Measurements from ENCODE around the gene UGT1A9. TPM values are rescaled to one million over a fixed set of nuclear protein-coding genes. Genes with fewer than 3 reads are reported as not detected.
"Not testable (repeated sequence)": the region's sequence is repeated elsewhere in the genome, so short reads cannot be mapped to it uniquely, and the experiment has no call there.

The UGT1A9 gene
- total RNA-seq, 4 donors from 2014 or later, result not detected

- no peaks in the 10 kb centered on the region for H3K27me3 ChIP-seq
- H3K27ac ChIP-seq, result no peak overlapping the region
- no peaks in the 10 kb centered on the region for H3K4me1 ChIP-seq
- H3K4me3 ChIP-seq, result no peak overlapping the region
- no peaks in the 10 kb centered on the region for H3K9me3 ChIP-seq
- H3K36me3 ChIP-seq, result no peaks in the 10 kb centered on the region
- no peak for DNase-seq
- intact Hi-C loops (cut with DNase I; ENCODE audit: low total_unique reads), result no loop called here
- TF ChIP-seq CTCF (IDR thresholded peaks at IDR 0.05), result no peak
- no peak for TF ChIP-seq POLR2A (IDR thresholded peaks at IDR 0.05)
Measured at GRCh38 chr2:233698740-233699139, 27.0 kb downstream of the UGT1A9 start.

- intact Hi-C loops (cut with DNase I; ENCODE audit: low total_unique reads), result no loop called here
- no peaks in the 10 kb centered on the region for H3K9me3 ChIP-seq
- no peak for DNase-seq
Measured at GRCh38 chr2:233699424-233700027, 27.8 kb downstream of the UGT1A9 start.

GRCh38 chr2:233700028-233700635, 28.4 kb downstream of the UGT1A9 start:
- intact Hi-C loops (cut with DNase I; ENCODE audit: low total_unique reads), result no loop called here
- Histone ChIP-seq H3K27me3 (no peaks in the 10 kb centered on the region), H3K27ac (no peak overlapping the region), H3K4me3 (no peak overlapping the region), H3K9me3 (no peaks in the 10 kb centered on the region), H3K4me1 (no peaks in the 10 kb centered on the region), H3K36me3 (no peaks in the 10 kb centered on the region)
- TF ChIP-seq CTCF (IDR thresholded peaks at IDR 0.05) (no peak), POLR2A (IDR thresholded peaks at IDR 0.05) (no peak)
- no peak for DNase-seq

More at GRCh38 chr2:233699424-233700027, 27.8 kb downstream of the UGT1A9 start:
- Histone ChIP-seq H3K36me3 (no peaks in the 10 kb centered on the region), H3K4me1 (no peaks in the 10 kb centered on the region), H3K27ac (no peak overlapping the region), H3K27me3 (no peaks in the 10 kb centered on the region), H3K4me3 (no peak overlapping the region)
- no peak for TF ChIP-seq CTCF (IDR thresholded peaks at IDR 0.05)
- no peak for TF ChIP-seq POLR2A (IDR thresholded peaks at IDR 0.05)

GRCh38 chr2:233700842-233701241, 29.1 kb downstream of the UGT1A9 start:
- H3K4me3 ChIP-seq; H3K27ac ChIP-seq; H3K27me3 ChIP-seq; DNase-seq; H3K4me1 ChIP-seq; intact Hi-C loops (cut with DNase I; ENCODE audit: low total_unique reads); H3K36me3 ChIP-seq; H3K9me3 ChIP-seq: not testable (repeated sequence)

- Histone ChIP-seq H3K27ac (no peak overlapping the region), H3K4me3 (no peak overlapping the region), H3K36me3 (no peaks in the 10 kb centered on the region), H3K27me3 (no peaks in the 10 kb centered on the region), H3K9me3 (no peaks in the 10 kb centered on the region), H3K4me1 (no peaks in the 10 kb centered on the region)
- DNase-seq, result no peak
- no peak for TF ChIP-seq CTCF (IDR thresholded peaks at IDR 0.05)
- TF ChIP-seq POLR2A (IDR thresholded peaks at IDR 0.05), result no peak
- intact Hi-C loops (cut with DNase I; ENCODE audit: low total_unique reads), result no loop called here
Measured at GRCh38 chr2:233702238-233702637, 30.5 kb downstream of the UGT1A9 start.
